GM18909 (cell line): ENCODE measurements around the gene GPR62.

Source experiments
- ATAC-seq: cut with Tn5 transposase; IDR thresholded peaks from one replicate; pipeline ENCODE4 v1.9.1; 2021; ENCODE audit warnings: mild to moderate bottlenecking; ENCODE audit not compliant: unreplicated experiment, poor library complexity

The GPR62 gene

GRCh38 chr3:52006017-52006819 is 51.0 kb downstream of the GPR62 start:
- no peak for ATAC-seq

GRCh38 chr3:52006820-52007133 is 51.6 kb downstream of the GPR62 start:
- ATAC-seq, result no peak
